ENCODE data around the gene ADPGK. TPM values are rescaled to one million over a fixed set of nuclear protein-coding genes. Genes with fewer than 3 reads are reported as not detected.

Gene ADPGK
- 70.6 and 82.8 TPM in 2 replicates for total RNA-seq

DNA sequence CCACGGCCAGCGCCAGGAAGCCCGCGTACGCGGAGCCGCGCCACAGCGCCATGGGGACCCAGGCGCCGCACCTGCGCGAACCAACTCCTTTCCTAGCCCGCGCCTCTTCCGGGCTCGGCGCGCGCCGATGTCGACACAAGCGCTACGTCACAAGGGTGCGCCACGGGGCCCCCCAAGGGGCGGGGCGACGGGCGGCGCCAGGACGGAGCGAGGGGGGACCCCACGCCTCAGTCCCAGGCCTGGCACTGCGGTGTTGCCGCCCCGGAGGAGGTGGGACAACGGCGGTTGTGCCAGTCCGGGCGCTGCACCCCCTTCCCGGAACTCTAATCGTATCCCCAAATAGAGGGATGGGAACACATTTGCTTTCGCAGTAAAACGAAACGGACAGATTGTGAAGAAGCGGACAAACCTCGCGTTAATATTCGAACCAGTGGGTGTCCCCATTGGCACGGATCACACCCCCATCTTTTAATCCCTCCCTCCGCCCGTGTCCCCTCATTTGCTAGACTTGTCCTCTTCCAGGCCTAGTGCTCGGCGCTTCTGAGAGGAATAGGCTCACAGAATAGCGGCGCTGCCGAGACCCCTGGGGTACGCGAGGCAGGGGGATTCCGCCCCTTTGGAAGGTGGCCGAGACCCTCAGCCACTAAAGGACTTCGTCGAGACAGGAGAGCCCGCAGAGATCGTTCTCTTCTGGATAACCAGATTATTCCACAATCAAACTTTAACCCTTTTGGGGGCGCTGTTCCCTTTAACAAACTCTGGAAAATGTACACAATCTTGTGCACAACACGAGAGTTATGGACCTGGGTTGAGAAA is at the start of gene ADPGK:
Gene ADPGK (minus strand): TSS at position 119 of the 816 bp plus-strand sequence. CDS start 67 bp downstream, at position 52.

Other genes with a start within 250 kb of the ADPGK start
- gene GOLGA6B, start 129.1 kb downstream of the ADPGK start, total RNA-seq, result not detected in 2 replicates
- not detected in 2 replicates for gene HIGD2B, start 97.6 kb downstream of the ADPGK start, total RNA-seq
- gene BBS4, start 97.6 kb downstream of the ADPGK start, total RNA-seq, result 18.7 and 26.2 TPM in 2 replicates

All from myometrial cell (primary cell).